ENCODE results near the gene CCSER1.

The CCSER1 gene

GRCh38 chr4:90209922-90210321 lies 82.7 kb downstream of the CCSER1 start:
- Histone ChIP-seq H3K79me2 (ENCODE audit: control insufficient read depth, low read length) (no peaks in the 10 kb centered on the region), H4K20me1 (ENCODE audit: control insufficient read depth, insufficient read depth, low read depth, low read length) (no peaks in the 10 kb centered on the region), H3K4me1 (ENCODE audit: control insufficient read depth, low read length) (no peaks in the 10 kb centered on the region), H3K27ac (ENCODE audit: low read depth, low read length) (no peak overlapping the region), H3K27me3 (ENCODE audit: control insufficient read depth, low read length) (no peaks in the 10 kb centered on the region), H3K4me3 (ENCODE audit: low read length) (no peak overlapping the region), H3F3A (ENCODE audit: control insufficient read depth, insufficient read depth) (no peaks in the 10 kb centered on the region), H3K9me3 (ENCODE audit: control insufficient read depth, insufficient read depth, low read length) (no peaks in the 10 kb centered on the region), H3K4me2 (ENCODE audit: low read length) (no peak overlapping the region), H3K36me3 (ENCODE audit: control insufficient read depth, low read length) (no peaks in the 10 kb centered on the region), H3K9me2 (replicated peaks; ENCODE audit: control insufficient read depth, low read length) (no peaks in the 10 kb centered on the region)
- TF ChIP-seq CTCF (IDR thresholded peaks at IDR 0.05; ENCODE audit: low read depth, low read length, poor library complexity, severe bottlenecking), result no peak
- TF ChIP-seq EZH2phosphoT487 (IDR thresholded peaks at IDR 0.05; ENCODE audit: borderline replicate concordance, low read length), result no peak

GRCh38 chr4:90211174-90211573 lies 84.0 kb downstream of the CCSER1 start:
- Histone ChIP-seq H3K4me3 (ENCODE audit: low read length) (no peak overlapping the region), H3F3A (ENCODE audit: control insufficient read depth, insufficient read depth) (no peaks in the 10 kb centered on the region), H4K20me1 (ENCODE audit: control insufficient read depth, insufficient read depth, low read depth, low read length) (no peaks in the 10 kb centered on the region), H3K27me3 (ENCODE audit: control insufficient read depth, low read length) (no peaks in the 10 kb centered on the region), H3K9me3 (ENCODE audit: control insufficient read depth, insufficient read depth, low read length) (no peaks in the 10 kb centered on the region), H3K9me2 (replicated peaks; ENCODE audit: control insufficient read depth, low read length) (no peaks in the 10 kb centered on the region), H3K4me1 (ENCODE audit: control insufficient read depth, low read length) (no peaks in the 10 kb centered on the region), H3K79me2 (ENCODE audit: control insufficient read depth, low read length) (no peaks in the 10 kb centered on the region), H3K4me2 (ENCODE audit: low read length) (no peak overlapping the region), H3K36me3 (ENCODE audit: control insufficient read depth, low read length) (no peaks in the 10 kb centered on the region), H3K27ac (ENCODE audit: low read depth, low read length) (no peak overlapping the region)
- no peak for TF ChIP-seq CTCF (IDR thresholded peaks at IDR 0.05; ENCODE audit: low read depth, low read length, poor library complexity, severe bottlenecking)
- TF ChIP-seq EZH2phosphoT487 (IDR thresholded peaks at IDR 0.05; ENCODE audit: borderline replicate concordance, low read length), result no peak

- H4K20me1 ChIP-seq (ENCODE audit: control insufficient read depth, insufficient read depth, low read depth, low read length), result no peaks in the 10 kb centered on the region
- no peaks in the 10 kb centered on the region for H3K9me3 ChIP-seq (ENCODE audit: control insufficient read depth, insufficient read depth, low read length)
- H3K79me2 ChIP-seq (ENCODE audit: control insufficient read depth, low read length), result no peaks in the 10 kb centered on the region
- no peak overlapping the region for H3K4me2 ChIP-seq (ENCODE audit: low read length)
- TF ChIP-seq CTCF (IDR thresholded peaks at IDR 0.05; ENCODE audit: low read depth, low read length, poor library complexity, severe bottlenecking), result no peak
- no peak for TF ChIP-seq EZH2phosphoT487 (IDR thresholded peaks at IDR 0.05; ENCODE audit: borderline replicate concordance, low read length)
- H3F3A ChIP-seq (ENCODE audit: control insufficient read depth, insufficient read depth), result no peaks in the 10 kb centered on the region
- H3K27me3 ChIP-seq (ENCODE audit: control insufficient read depth, low read length), result no peaks in the 10 kb centered on the region
- H3K36me3 ChIP-seq (ENCODE audit: control insufficient read depth, low read length), result no peaks in the 10 kb centered on the region
- H3K9me2 ChIP-seq (replicated peaks; ENCODE audit: control insufficient read depth, low read length), result no peaks in the 10 kb centered on the region
- no peak overlapping the region for H3K27ac ChIP-seq (ENCODE audit: low read depth, low read length)
- no peaks in the 10 kb centered on the region for H3K4me1 ChIP-seq (ENCODE audit: control insufficient read depth, low read length)
- no peak overlapping the region for H3K4me3 ChIP-seq (ENCODE audit: low read length)
These were observed 88.1 kb downstream of the CCSER1 start for GRCh38 chr4:90215286-90215685.

GRCh38 chr4:90219822-90220221 lies 92.6 kb downstream of the CCSER1 start:
- H3K4me2 ChIP-seq (ENCODE audit: low read length), result no peak overlapping the region
- no peaks in the 10 kb centered on the region for H3F3A ChIP-seq (ENCODE audit: control insufficient read depth, insufficient read depth)
- no peak for TF ChIP-seq CTCF (IDR thresholded peaks at IDR 0.05; ENCODE audit: low read depth, low read length, poor library complexity, severe bottlenecking)
- TF ChIP-seq EZH2phosphoT487 (IDR thresholded peaks at IDR 0.05; ENCODE audit: borderline replicate concordance, low read length), result no peak
- H3K27ac ChIP-seq (ENCODE audit: low read depth, low read length), result no peak overlapping the region
- H3K9me2 ChIP-seq (replicated peaks; ENCODE audit: control insufficient read depth, low read length), result no peaks in the 10 kb centered on the region
- H3K36me3 ChIP-seq (ENCODE audit: control insufficient read depth, low read length), result no peaks in the 10 kb centered on the region
- H3K27me3 ChIP-seq (ENCODE audit: control insufficient read depth, low read length), result no peaks in the 10 kb centered on the region
- no peaks in the 10 kb centered on the region for H3K79me2 ChIP-seq (ENCODE audit: control insufficient read depth, low read length)
- H4K20me1 ChIP-seq (ENCODE audit: control insufficient read depth, insufficient read depth, low read depth, low read length), result no peaks in the 10 kb centered on the region
- H3K9me3 ChIP-seq (ENCODE audit: control insufficient read depth, insufficient read depth, low read length), result no peaks in the 10 kb centered on the region
- no peak overlapping the region for H3K4me3 ChIP-seq (ENCODE audit: low read length)
- no peaks in the 10 kb centered on the region for H3K4me1 ChIP-seq (ENCODE audit: control insufficient read depth, low read length)
